Measurements from ENCODE around the gene PSMD2. TPM values are rescaled to one million over a fixed set of nuclear protein-coding genes. Genes with fewer than 3 reads are reported as not detected.
A peak's percentile ranks its signal among the peaks of the same experiment; 100 is the strongest.

The PSMD2 gene
- total RNA-seq, 1 experiment from 2014 or later, result 285 TPM

DNA sequence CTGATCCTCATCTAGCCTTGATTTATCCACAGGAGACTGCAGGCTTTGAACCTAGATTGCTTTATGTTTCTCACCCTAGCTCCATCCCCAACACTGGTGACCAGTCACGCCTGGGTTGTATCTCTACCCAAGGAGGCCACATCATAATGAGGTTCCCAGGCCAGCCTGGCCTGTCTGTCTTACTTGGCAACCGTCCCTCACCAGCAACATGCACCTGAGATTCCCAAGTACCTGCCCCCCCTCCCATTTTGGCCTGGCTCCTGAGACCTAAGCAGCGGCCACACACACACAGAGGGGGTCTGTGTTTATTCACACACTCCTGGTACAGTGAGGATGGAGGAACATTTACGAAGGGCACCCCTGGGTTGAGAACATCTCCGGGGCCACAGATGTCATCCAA is 40.1 kb upstream of the PSMD2 start:
- H3K4me1 ChIP-seq, result peaks cover 9% of the 10 kb centered on the region; the same call in 1 of the 2 replicates
- peaks cover 4% of the 10 kb centered on the region for H3K27me3 ChIP-seq (replicated peaks; ENCODE audit: control insufficient read depth, insufficient read depth, low read length)
- H3K4me3 Mint-ChIP-seq (ENCODE audit: unreplicated experiment), result peak overlapping the region; percentile 78
- ChIA-PET CTCF (no interaction called here), POLR2A (interaction anchor here (0.5 kb wide), 1 partner anchor 125 kb away, joined by 3 read pairs; no protein-coding TSS in a partner anchor)
- DNase-seq, result no peak
- H3K36me3 ChIP-seq (ENCODE audit: control insufficient read depth, insufficient read depth, low read length), result no peaks in the 10 kb centered on the region
- no peak overlapping the region for H3K4me3 ChIP-seq (ENCODE audit: low read depth, low read length)
- peaks cover 18% of the 10 kb centered on the region for H3K27me3 Mint-ChIP-seq (ENCODE audit: insufficient read depth, unreplicated experiment)
- TF ChIP-seq, protein P1, sequence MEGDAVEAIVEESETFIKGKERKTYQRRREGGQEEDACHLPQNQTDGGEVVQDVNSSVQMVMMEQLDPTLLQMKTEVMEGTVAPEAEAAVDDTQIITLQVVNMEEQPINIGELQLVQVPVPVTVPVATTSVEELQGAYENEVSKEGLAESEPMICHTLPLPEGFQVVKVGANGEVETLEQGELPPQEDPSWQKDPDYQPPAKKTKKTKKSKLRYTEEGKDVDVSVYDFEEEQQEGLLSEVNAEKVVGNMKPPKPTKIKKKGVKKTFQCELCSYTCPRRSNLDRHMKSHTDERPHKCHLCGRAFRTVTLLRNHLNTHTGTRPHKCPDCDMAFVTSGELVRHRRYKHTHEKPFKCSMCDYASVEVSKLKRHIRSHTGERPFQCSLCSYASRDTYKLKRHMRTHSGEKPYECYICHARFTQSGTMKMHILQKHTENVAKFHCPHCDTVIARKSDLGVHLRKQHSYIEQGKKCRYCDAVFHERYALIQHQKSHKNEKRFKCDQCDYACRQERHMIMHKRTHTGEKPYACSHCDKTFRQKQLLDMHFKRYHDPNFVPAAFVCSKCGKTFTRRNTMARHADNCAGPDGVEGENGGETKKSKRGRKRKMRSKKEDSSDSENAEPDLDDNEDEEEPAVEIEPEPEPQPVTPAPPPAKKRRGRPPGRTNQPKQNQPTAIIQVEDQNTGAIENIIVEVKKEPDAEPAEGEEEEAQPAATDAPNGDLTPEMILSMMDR (IDR thresholded peaks at IDR 0.05; ENCODE audit: insufficient read depth in 1 of 2, low read depth in 1 of 2, low read length in 1 of 2, severe bottlenecking in 1 of 2, unreplicated experiment in 1 of 2), result no peak
- H3K9me3 ChIP-seq, result no peaks in the 10 kb centered on the region
- intact Hi-C loops (cut with micrococcal nuclease; ENCODE audit: unreplicated experiment), result no loop called here
- BruUV-seq (replicated peaks), result no TSS peak
- H3K4me1 Mint-ChIP-seq (ENCODE audit: low read depth, unreplicated experiment), result peaks cover 8% of the 10 kb centered on the region
- H3K36me3 Mint-ChIP-seq (ENCODE audit: insufficient read depth, unreplicated experiment), result peaks cover 23% of the 10 kb centered on the region
- no peak overlapping the region for H3K27ac Mint-ChIP-seq (ENCODE audit: unreplicated experiment)
- H3K9me3 Mint-ChIP-seq (ENCODE audit: unreplicated experiment), result no peaks in the 10 kb centered on the region

GRCh38 chr3:184259396-184259877 is 39.6 kb upstream of the PSMD2 start:
- Mint-ChIP-seq H3K27ac (ENCODE audit: unreplicated experiment) (no peak overlapping the region), H3K36me3 (ENCODE audit: insufficient read depth, unreplicated experiment) (peaks cover 23% of the 10 kb centered on the region), H3K27me3 (ENCODE audit: insufficient read depth, unreplicated experiment) (peaks cover 18% of the 10 kb centered on the region), H3K4me3 (ENCODE audit: unreplicated experiment) (peak overlapping the region; percentile 78), H3K4me1 (ENCODE audit: low read depth, unreplicated experiment) (peaks cover 8% of the 10 kb centered on the region), H3K9me3 (ENCODE audit: unreplicated experiment) (no peaks in the 10 kb centered on the region)
- H3K4me3 ChIP-seq (ENCODE audit: low read depth, low read length), result no peak overlapping the region
- H3K9me3 ChIP-seq, result no peaks in the 10 kb centered on the region
- ChIA-PET CTCF (no interaction called here), POLR2A (no interaction called here)
- intact Hi-C loops (cut with micrococcal nuclease; ENCODE audit: unreplicated experiment), result no loop called here
- no peak for DNase-seq
- no peaks in the 10 kb centered on the region for H3K36me3 ChIP-seq (ENCODE audit: control insufficient read depth, insufficient read depth, low read length)
- TF ChIP-seq, protein P1 (IDR thresholded peaks at IDR 0.05; ENCODE audit: insufficient read depth in 1 of 2, low read depth in 1 of 2, low read length in 1 of 2, severe bottlenecking in 1 of 2, unreplicated experiment in 1 of 2), result no peak
- peaks cover 9% of the 10 kb centered on the region; the same call in 1 of the 2 replicates for H3K4me1 ChIP-seq
- no TSS peak for BruUV-seq (replicated peaks)
- peaks cover 4% of the 10 kb centered on the region for H3K27me3 ChIP-seq (replicated peaks; ENCODE audit: control insufficient read depth, insufficient read depth, low read length)

GRCh38 chr3:184259878-184260723 is 38.9 kb upstream of the PSMD2 start:
- POLR2A ChIA-PET, result interaction anchor here (0.6 kb wide), 1 partner anchor 148 kb away, joined by 9 read pairs; no protein-coding TSS in a partner anchor

More at GRCh38 chr3:184259878-184260723, 38.9 kb upstream of the PSMD2 start:
- Mint-ChIP-seq H3K27me3 (ENCODE audit: insufficient read depth, unreplicated experiment) (peaks cover 18% of the 10 kb centered on the region), H3K36me3 (ENCODE audit: insufficient read depth, unreplicated experiment) (peaks cover 23% of the 10 kb centered on the region), H3K9me3 (ENCODE audit: unreplicated experiment) (no peaks in the 10 kb centered on the region), H3K27ac (ENCODE audit: unreplicated experiment) (no peak overlapping the region), H3K4me1 (ENCODE audit: low read depth, unreplicated experiment) (peaks cover 8% of the 10 kb centered on the region), H3K4me3 (ENCODE audit: unreplicated experiment) (peak overlapping the region; percentile 83)
- Histone ChIP-seq H3K4me3 (ENCODE audit: low read depth, low read length) (peak overlapping the region; percentile 50), H3K27me3 (replicated peaks; ENCODE audit: control insufficient read depth, insufficient read depth, low read length) (peaks cover 4% of the 10 kb centered on the region), H3K36me3 (ENCODE audit: control insufficient read depth, insufficient read depth, low read length) (no peaks in the 10 kb centered on the region), H3K4me1 (peaks cover 9% of the 10 kb centered on the region; the same call in 1 of the 2 replicates), H3K9me3 (no peaks in the 10 kb centered on the region)
- intact Hi-C loops (cut with micrococcal nuclease; ENCODE audit: unreplicated experiment), result no loop called here
- TF ChIP-seq, protein P1 (IDR thresholded peaks at IDR 0.05; ENCODE audit: insufficient read depth in 1 of 2, low read depth in 1 of 2, low read length in 1 of 2, severe bottlenecking in 1 of 2, unreplicated experiment in 1 of 2), result no peak
- no TSS peak for BruUV-seq (replicated peaks)
- CTCF ChIA-PET, result no interaction called here
- peak in 1 of 2 experiments; percentile 69 for DNase-seq
